Stomach (tissue), 9 donors: Measurements from ENCODE around the gene SORCS3. TPM values are rescaled to one million over a fixed set of nuclear protein-coding genes. Genes with fewer than 3 reads are reported as not detected.

Source experiments
- DNase-seq, 2 donors: peaks; one replicate each; pipeline versions ENCODE4 v3.0.0 to v3.0.0-alpha.2; 2013 to 2019
- H3K27ac ChIP-seq, 5 donors: fragments of 200-600 bp in 4 of 5; sonication (generic) in 4 of 5; one replicate each; pipeline ENCODE4 v1.5.1; 2013 to 2019; ENCODE audit warnings: mild to moderate bottlenecking in 1 of 5, moderate library complexity in 1 of 5
- H3K27me3 ChIP-seq, 3 donors: fragments of 200-600 bp; sonication (generic); one replicate each; pipeline ENCODE4 v1.5.1; 2017 to 2019; ENCODE audit warnings: mixed run types in 1 of 3
- H3K36me3 ChIP-seq, 4 donors: fragments of 200-600 bp; sonication (generic); 1 replicate in 3 of 4; 2 replicates in 1 of 4; pipeline ENCODE4 v1.5.1; 2016 to 2019
- H3K4me1 ChIP-seq, 4 donors: fragments of 200-600 bp; sonication (generic); one replicate each; pipeline ENCODE4 v1.5.1; 2016 to 2019
- H3K4me3 ChIP-seq, 4 donors: fragments of 200-600 bp; sonication (generic) in 3 of 4; one replicate each; pipeline ENCODE4 v1.5.1; 2016 to 2019; ENCODE audit warnings: mild to moderate bottlenecking in 1 of 4
- H3K9me3 ChIP-seq, 4 donors: fragments of 200-600 bp; sonication (generic); one replicate each; pipeline ENCODE4 v1.5.1; 2016 to 2019
- EP300 ChIP-seq: sonication (generic); formaldehyde crosslinking; IDR thresholded peaks from one replicate; pipeline ENCODE4 v1.6.1; 2017; ENCODE audit warnings: antibody characterized with exemption
- POLR2A ChIP-seq, 4 donors: fragments of 450-650 bp; IDR thresholded peaks; one replicate each; pipeline ENCODE4 v1.6.1; 2016; ENCODE audit warnings: antibody characterized with exemption in 4 of 4, control low read depth in 2 of 4, mild to moderate bottlenecking in 1 of 4, moderate library complexity in 1 of 4
- POLR2AphosphoS5 ChIP-seq, 3 donors: sonication (generic); formaldehyde crosslinking; IDR thresholded peaks; one replicate each; pipeline ENCODE4 v1.6.1; 2016; ENCODE audit warnings: antibody characterized with exemption in 3 of 3
- WGBS, 5 donors: extraction: QIAGEN DNeasy Blood & Tissue Kit in 3 of 5; methylation state at CpG; one replicate each; pipeline versions ENCODE4 v1.1.5 to v1.1.7; 2013 to 2018; 5-methylcytosine and 5-hydroxymethylcytosine counted together
- intact Hi-C: fragments of 100-400 bp; cut with DNase I; formaldehyde crosslinking; loops from one replicate; pipeline ENCODE4 v1.15.1; 2023; ENCODE audit warnings: low total_unique reads
- polyA plus RNA-seq, 3 donors: library from polyadenylated mRNA; stranded (reverse); fragments of 200-250 nt; gene quantifications; one replicate each; pipeline ENCODE4 v1.2.3, GENCODE V29; 2013
- total RNA-seq, 5 donors: library from RNA; depleted of rRNA; stranded (reverse); fragments of >200 nt; gene quantifications; one replicate each; pipeline versions ENCODE4 v1.1.0 to v1.2.3, GENCODE V29; 2014 to 2016
- TF ChIP-seq, protein P1 (sequence below), 7 experiments: fragments of 450-650 bp in 4 of 7; fragments of 200-600 bp in 3 of 7; sonication (generic) in 3 of 7; IDR thresholded peaks; one replicate each; pipeline ENCODE4 v1.5.1; 2016 to 2019; ENCODE audit warnings: antibody characterized with exemption in 7 of 7, control low read depth in 2 of 7, mild to moderate bottlenecking in 1 of 7
- donor health status: healthy with polysubstance abuse.
- donor health status: Bipolar disorder and iron deficiency.
- donor health status: healthy.

The SORCS3 gene
- total and polyA plus RNA-seq, 8 donors = 0.06 to 2.6 (median 0.20) TPM; not detected in 4

DNA sequence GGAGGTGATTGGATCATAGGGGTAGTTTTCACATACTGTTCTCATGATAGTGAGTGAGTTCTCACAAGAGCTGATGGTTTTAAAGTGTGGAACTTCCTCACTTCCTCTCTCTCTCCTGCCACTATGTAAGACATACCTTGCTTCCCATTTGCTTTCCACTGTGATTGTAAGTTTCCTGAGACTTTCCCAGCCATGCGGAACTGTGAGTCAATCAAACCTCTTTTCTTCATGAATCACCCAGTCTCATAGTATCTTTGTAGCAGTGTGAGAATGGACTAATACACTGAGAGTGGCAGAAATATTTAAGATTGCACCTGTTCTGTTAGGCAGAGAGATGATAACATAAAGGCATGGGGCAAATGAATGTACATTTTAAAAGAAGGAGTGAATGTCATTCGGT, 507.8 kb downstream of the SORCS3 start:
- TF ChIP-seq, protein P1, sequence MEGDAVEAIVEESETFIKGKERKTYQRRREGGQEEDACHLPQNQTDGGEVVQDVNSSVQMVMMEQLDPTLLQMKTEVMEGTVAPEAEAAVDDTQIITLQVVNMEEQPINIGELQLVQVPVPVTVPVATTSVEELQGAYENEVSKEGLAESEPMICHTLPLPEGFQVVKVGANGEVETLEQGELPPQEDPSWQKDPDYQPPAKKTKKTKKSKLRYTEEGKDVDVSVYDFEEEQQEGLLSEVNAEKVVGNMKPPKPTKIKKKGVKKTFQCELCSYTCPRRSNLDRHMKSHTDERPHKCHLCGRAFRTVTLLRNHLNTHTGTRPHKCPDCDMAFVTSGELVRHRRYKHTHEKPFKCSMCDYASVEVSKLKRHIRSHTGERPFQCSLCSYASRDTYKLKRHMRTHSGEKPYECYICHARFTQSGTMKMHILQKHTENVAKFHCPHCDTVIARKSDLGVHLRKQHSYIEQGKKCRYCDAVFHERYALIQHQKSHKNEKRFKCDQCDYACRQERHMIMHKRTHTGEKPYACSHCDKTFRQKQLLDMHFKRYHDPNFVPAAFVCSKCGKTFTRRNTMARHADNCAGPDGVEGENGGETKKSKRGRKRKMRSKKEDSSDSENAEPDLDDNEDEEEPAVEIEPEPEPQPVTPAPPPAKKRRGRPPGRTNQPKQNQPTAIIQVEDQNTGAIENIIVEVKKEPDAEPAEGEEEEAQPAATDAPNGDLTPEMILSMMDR (IDR thresholded peaks at IDR 0.05) = no peak
- no peak for TF ChIP-seq POLR2A (IDR thresholded peaks at IDR 0.05)
- Histone ChIP-seq H3K27me3 (no peaks in the 10 kb centered on the region), H3K4me3 (no peak overlapping the region), H3K4me1 (no peaks in the 10 kb centered on the region), H3K36me3 (no peaks in the 10 kb centered on the region), H3K27ac (no peak overlapping the region), H3K9me3 (no peaks in the 10 kb centered on the region)
- 66 to 89% (median 82%) methylated on average over 2 of the region's 2 CpGs for WGBS, 5 donors
- DNase-seq = no peak
- intact Hi-C loops = no loop called here

DNA sequence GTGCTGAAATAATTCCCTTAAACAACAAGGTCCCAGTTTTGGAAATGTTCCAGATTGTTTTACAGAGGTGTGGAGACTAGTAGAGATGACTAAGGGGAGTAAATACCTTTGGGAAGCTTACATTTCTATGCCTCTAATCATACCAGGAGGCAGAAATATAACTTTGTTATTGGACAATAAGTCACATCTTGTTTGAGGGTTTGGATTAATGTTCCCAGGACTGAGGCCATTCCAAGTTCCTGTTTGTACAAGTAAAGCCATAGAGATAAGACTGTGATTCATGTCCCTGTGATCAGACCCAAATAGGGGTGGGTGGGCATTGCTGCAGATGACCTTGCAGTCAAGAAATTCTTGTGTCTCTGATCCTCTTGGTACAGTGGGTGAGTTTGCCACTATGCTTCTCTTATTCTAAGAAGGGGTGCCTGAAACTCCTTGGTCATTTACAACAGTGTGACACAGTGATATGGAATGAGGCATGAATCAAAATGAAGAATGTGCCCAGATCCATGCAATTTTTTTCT, 508.3 kb downstream of the SORCS3 start:
- no peak for TF ChIP-seq EP300
- TF ChIP-seq POLR2A (IDR thresholded peaks at IDR 0.05) = no peak
- TF ChIP-seq, protein P1 (IDR thresholded peaks at IDR 0.05) = no peak
- TF ChIP-seq POLR2AphosphoS5 (IDR thresholded peaks at IDR 0.05) = no peak
- no peaks in the 10 kb centered on the region for H3K4me1 ChIP-seq
- no peaks in the 10 kb centered on the region for H3K36me3 ChIP-seq
- no peaks in the 10 kb centered on the region for H3K27me3 ChIP-seq
- H3K9me3 ChIP-seq = no peaks in the 10 kb centered on the region
- no peak overlapping the region for H3K4me3 ChIP-seq
- no peak overlapping the region for H3K27ac ChIP-seq
- intact Hi-C loops = no loop called here
- DNase-seq = no peak

DNA sequence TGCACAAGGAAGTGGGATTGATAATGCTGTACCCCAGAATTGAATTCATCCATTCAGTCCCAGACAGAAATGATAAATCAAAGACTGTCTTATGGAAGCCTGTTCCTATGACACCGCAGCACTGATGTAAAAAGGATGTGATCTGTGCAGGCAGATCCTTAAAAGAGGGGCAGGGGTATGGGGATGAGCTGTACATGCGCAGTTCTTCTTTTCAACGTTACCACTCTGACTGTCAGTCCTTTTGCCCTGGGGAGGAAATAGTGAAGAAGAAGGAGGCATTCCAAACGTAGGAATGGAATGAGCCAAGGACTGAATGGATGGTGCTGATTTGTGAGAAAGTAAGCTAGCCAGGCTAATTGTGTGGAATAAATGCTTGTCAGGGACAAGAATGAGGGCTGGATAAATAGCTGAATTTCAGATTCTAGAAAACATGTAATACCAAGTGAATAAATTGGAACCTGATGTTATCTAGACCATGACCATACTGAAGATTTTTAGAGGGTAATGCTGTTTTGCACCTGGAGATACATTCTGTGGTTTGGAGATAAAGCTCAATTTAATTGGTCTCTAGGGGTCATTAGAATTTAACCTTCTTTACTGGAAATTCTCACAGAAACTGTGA, 509.3 kb downstream of the SORCS3 start:
- no peaks in the 10 kb centered on the region for H3K27me3 ChIP-seq
- no peaks in the 10 kb centered on the region for H3K4me1 ChIP-seq
- DNase-seq = no peak
- H3K9me3 ChIP-seq = no peaks in the 10 kb centered on the region
- H3K27ac ChIP-seq = no peak overlapping the region
- TF ChIP-seq POLR2A (IDR thresholded peaks at IDR 0.05) (no peak), EP300 (no peak), POLR2AphosphoS5 (IDR thresholded peaks at IDR 0.05) (no peak)
- TF ChIP-seq, protein P1 (IDR thresholded peaks at IDR 0.05) = no peak
- no peak overlapping the region for H3K4me3 ChIP-seq
- 76 to 79% (median 78%) methylated on average over 4 of the region's 4 CpGs for WGBS, 5 donors
- no peaks in the 10 kb centered on the region for H3K36me3 ChIP-seq
- intact Hi-C loops = no loop called here

DNA sequence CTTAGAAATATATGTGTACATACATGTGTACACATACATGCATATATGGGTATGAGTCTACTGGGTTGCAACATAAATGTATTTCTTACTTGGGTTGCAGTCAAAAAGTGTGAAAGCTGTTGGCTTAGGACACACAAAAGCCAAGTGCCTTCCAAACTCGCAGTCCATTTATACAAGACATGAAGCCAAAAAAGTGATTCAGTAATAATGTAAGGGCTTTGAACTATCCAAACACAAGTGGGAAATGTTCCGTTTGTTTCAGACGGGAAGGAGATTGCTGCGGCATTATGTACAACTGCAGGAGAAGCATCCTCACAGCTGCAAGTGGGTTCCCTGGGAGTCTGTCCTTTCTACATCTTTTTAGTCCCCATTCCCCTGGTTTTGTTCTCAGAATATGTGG, 513.6 kb downstream of the SORCS3 start:
- Histone ChIP-seq H3K9me3 (no peaks in the 10 kb centered on the region), H3K27me3 (no peaks in the 10 kb centered on the region), H3K36me3 (no peaks in the 10 kb centered on the region), H3K27ac (no peak overlapping the region), H3K4me1 (no peaks in the 10 kb centered on the region), H3K4me3 (no peak overlapping the region)
- DNase-seq = peak in 1 of 2 donors; percentile 50
- TF ChIP-seq, protein P1 (IDR thresholded peaks at IDR 0.05) = no peak
- no peak for TF ChIP-seq EP300
- 43 to 79% (median 73%) methylated on average over 4 of the region's 4 CpGs for WGBS, 5 donors
- intact Hi-C loops = no loop called here
